ENCODE measurements around the gene TAS2R7. TPM values are rescaled to one million over a fixed set of nuclear protein-coding genes. Genes with fewer than 3 reads are reported as not detected.
A peak's percentile ranks its signal among the peaks of the same experiment; 100 is the strongest.

The TAS2R7 gene
- total RNA-seq, 2 donors from 2014 or later: not detected

DNA sequence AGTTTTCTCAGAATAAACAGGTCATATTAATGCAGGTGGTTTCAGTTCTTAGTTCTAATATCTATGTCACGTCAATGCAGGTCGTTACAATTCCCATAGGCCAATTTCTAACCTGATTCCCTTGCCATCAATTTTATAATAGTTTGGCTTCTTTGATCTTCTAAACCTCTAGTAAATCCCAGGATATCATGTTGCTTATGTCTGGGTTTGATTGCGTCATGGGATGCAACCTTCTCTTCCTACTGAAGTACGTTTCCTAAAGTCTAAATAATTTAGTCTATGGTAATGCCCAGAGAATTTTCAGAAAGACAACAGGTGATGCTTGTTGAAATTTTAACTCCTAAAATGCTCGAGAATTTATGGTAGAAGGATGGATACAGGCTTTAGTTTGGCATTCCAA, 19.2 kb downstream of the TAS2R7 start:
- no peaks in the 10 kb centered on the region for H3K4me1 ChIP-seq
- no peak for TF ChIP-seq POLR2A (IDR thresholded peaks at IDR 0.05)
- TF ChIP-seq, protein P1, sequence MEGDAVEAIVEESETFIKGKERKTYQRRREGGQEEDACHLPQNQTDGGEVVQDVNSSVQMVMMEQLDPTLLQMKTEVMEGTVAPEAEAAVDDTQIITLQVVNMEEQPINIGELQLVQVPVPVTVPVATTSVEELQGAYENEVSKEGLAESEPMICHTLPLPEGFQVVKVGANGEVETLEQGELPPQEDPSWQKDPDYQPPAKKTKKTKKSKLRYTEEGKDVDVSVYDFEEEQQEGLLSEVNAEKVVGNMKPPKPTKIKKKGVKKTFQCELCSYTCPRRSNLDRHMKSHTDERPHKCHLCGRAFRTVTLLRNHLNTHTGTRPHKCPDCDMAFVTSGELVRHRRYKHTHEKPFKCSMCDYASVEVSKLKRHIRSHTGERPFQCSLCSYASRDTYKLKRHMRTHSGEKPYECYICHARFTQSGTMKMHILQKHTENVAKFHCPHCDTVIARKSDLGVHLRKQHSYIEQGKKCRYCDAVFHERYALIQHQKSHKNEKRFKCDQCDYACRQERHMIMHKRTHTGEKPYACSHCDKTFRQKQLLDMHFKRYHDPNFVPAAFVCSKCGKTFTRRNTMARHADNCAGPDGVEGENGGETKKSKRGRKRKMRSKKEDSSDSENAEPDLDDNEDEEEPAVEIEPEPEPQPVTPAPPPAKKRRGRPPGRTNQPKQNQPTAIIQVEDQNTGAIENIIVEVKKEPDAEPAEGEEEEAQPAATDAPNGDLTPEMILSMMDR (IDR thresholded peaks at IDR 0.05): no peak
- H3K4me3 ChIP-seq: no peak overlapping the region
- ATAC-seq (no peak), DNase-seq (no peak)
- H3K27me3 ChIP-seq: no peaks in the 10 kb centered on the region
- no peaks in the 10 kb centered on the region for H3K9me3 ChIP-seq
- WGBS, 2 donors: 55 to 58% methylated on average over 5 of the region's 5 CpGs
- H3K27ac ChIP-seq: no peak overlapping the region
- no peaks in the 10 kb centered on the region for H3K36me3 ChIP-seq (replicated peaks in 1 of 2; ENCODE audit: insufficient read depth in 1 of 2, low read depth in 2 of 2)
- intact Hi-C loops (cut with DNase I): no loop called here

DNA sequence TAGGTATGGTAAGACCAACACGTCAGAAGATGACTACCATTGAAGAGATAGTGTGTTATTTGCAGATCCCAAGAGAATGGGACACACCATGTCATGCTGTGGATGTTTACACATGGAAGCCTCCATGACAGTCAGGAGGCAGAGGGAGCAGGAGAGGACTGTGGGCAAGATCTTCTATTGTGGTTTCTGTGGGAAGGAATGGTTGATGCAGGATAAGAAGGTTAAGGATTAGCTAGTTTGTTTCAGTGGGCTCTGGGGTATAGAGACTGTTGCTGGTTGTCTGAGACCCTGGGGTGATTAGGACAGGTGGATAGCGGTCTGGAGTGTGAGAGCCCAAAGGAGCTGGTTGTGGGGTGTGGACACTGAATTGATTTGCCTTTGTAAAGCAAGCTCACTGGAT, 23.3 kb downstream of the TAS2R7 start:
- Histone ChIP-seq H3K4me3 (no peak overlapping the region), H3K27ac (no peak overlapping the region), H3K9me3 (no peaks in the 10 kb centered on the region), H3K4me1 (no peaks in the 10 kb centered on the region), H3K27me3 (no peaks in the 10 kb centered on the region), H3K36me3 (replicated peaks in 1 of 2; ENCODE audit: insufficient read depth in 1 of 2, low read depth in 2 of 2) (no peaks in the 10 kb centered on the region)
- TF ChIP-seq POLR2A (IDR thresholded peaks at IDR 0.05): no peak
- TF ChIP-seq, protein P1 (IDR thresholded peaks at IDR 0.05): no peak
- DNase-seq: no peak
- ATAC-seq: no peak
- WGBS, 2 donors: 80 to 85% methylated on average over 2 of the region's 2 CpGs
- intact Hi-C loops (cut with DNase I): loop anchor here (10.0 kb wide), 1 partner anchor 706 kb away; no protein-coding TSS in a partner anchor

DNA sequence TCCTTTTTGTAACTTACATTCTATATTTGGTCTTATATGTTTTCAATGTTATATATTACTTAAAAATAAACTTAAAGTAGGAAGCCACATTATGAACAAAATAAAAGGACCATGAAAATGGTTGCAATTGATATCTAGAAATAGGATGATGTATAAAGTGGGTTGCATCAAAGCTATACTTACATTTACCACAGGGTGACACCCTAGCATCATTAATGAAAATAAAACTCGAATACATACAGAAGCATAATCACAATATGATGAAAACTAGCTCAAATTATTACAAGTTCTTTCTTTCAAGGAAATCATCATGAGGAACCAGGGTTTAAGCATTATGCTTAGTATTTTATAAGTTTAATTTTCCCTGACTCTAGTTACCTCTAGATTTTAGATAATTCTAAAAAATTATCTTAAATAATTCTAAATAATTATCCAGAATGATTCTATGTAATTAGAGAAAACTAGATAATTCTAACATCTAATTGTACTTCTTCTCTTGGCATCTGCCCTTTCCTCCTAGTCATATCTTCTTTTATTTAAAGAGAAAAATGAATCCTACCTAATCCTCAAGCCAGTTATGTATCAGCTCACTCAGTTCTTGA, 31.2 kb downstream of the TAS2R7 start:
- DNase-seq: no peak
- Histone ChIP-seq H3K4me3 (no peak overlapping the region), H3K9me3 (no peaks in the 10 kb centered on the region), H3K27ac (no peak overlapping the region), H3K4me1 (no peaks in the 10 kb centered on the region), H3K27me3 (peaks cover 3 to 5% of the 10 kb centered on the region in 2 donors), H3K36me3 (replicated peaks in 1 of 2; ENCODE audit: insufficient read depth in 1 of 2, low read depth in 2 of 2) (no peaks in the 10 kb centered on the region)
- WGBS, 2 donors: 0% methylated on average over 1 of the region's 1 CpG
- TF ChIP-seq POLR2A (IDR thresholded peaks at IDR 0.05): no peak
- TF ChIP-seq, protein P1 (IDR thresholded peaks at IDR 0.05): peak in 6 of 7 experiments; percentile 46 to 82 (median 79)
- no peak for ATAC-seq
- intact Hi-C loops (cut with DNase I): loop anchor here (5.0 to 10.0 kb wide), 2 partner anchors 431 to 714 kb away; no protein-coding TSS in a partner anchor

DNA sequence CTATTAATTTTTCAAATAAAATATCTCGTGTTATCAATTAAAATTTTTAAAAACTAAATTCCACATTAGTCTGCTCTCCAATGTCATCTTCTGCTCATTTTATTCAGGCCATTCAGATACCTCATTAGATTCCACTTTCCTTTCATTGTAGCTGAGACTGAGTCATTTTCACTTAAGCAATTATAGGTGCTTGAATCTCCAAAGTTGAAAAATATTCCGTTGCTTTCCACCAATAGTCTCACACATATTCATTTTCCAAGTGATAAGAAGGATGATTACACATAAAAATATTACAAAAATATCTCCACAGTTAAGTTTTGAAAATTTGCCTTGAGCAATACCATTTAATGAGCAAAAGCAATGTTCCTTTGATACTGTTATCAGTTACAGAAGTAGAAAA, 42.8 kb downstream of the TAS2R7 start:
- no peak overlapping the region for H3K4me3 ChIP-seq
- peaks cover 0 to 7% (median 0%) of the 10 kb centered on the region in 3 donors for H3K9me3 ChIP-seq
- H3K27me3 ChIP-seq: peaks cover 0 to 4% of the 10 kb centered on the region in 2 donors
- 19 to 22% methylated on average over 2 of the region's 2 CpGs for WGBS, 2 donors
- intact Hi-C loops (cut with DNase I): no loop called here
- H3K27ac ChIP-seq: no peak overlapping the region
- no peak for DNase-seq
- ATAC-seq: no peak
- H3K4me1 ChIP-seq: no peaks in the 10 kb centered on the region
- TF ChIP-seq, protein P1 (IDR thresholded peaks at IDR 0.05): no peak
- TF ChIP-seq POLR2A (IDR thresholded peaks at IDR 0.05): no peak
- no peaks in the 10 kb centered on the region for H3K36me3 ChIP-seq (replicated peaks in 1 of 2; ENCODE audit: insufficient read depth in 1 of 2, low read depth in 2 of 2)

DNA sequence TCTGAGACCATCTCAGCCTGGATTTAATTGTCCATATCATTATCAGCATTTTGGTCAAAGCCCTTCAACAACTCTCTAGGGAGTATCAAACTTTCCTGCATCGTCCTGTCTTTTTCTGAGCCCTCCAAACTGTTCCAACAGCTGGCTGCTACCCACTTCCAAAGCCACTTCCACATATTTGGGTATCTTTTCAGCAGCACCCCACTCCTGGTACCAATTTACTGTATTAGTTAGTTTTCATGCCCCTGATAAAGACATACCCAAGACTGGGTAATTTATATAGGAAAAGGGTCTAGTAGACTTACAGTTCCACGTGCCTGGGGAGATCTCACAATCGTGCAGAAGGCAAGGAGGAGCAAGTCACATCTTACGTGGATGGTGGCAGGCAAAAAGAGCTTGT, 46.2 kb downstream of the TAS2R7 start:
- intact Hi-C loops (cut with DNase I): no loop called here
- no peaks in the 10 kb centered on the region for H3K36me3 ChIP-seq (replicated peaks in 1 of 2; ENCODE audit: insufficient read depth in 1 of 2, low read depth in 2 of 2)
- 70 to 82% methylated on average over 4 of the region's 4 CpGs for WGBS, 2 donors
- no peaks in the 10 kb centered on the region for H3K4me1 ChIP-seq
- no peak overlapping the region for H3K27ac ChIP-seq
- H3K9me3 ChIP-seq: peaks cover 0 to 7% (median 0%) of the 10 kb centered on the region in 3 donors
- ATAC-seq: no peak
- DNase-seq: no peak
- TF ChIP-seq POLR2A (IDR thresholded peaks at IDR 0.05): no peak
- TF ChIP-seq, protein P1 (IDR thresholded peaks at IDR 0.05): no peak
- H3K27me3 ChIP-seq: no peaks in the 10 kb centered on the region
- H3K4me3 ChIP-seq: no peak overlapping the region

Data from body of pancreas (tissue), 4 donors.